GM23338 (cell line): ENCODE data around the gene YY1AP1. TPM values are rescaled to one million over a fixed set of nuclear protein-coding genes. Genes with fewer than 3 reads are reported as not detected.

ENCODE experiments used
- ATAC-seq: fragments of 200-7000 bp; cut with Tn5 transposase; 3 replicates; pipeline ENCODE4 v1.9.1; 2020
- DNase-seq: peaks from one replicate; pipeline ENCODE4 v3.0.0-alpha.2; 2015; ENCODE audit warnings: low spot score
- H2AFZ ChIP-seq: fragments of 200-600 bp; sonication (generic); 2 replicates; pipeline ENCODE4 v1.8.0; 2016; ENCODE audit warnings: antibody characterized with exemption, mild to moderate bottlenecking, moderate library complexity
- H3F3A ChIP-seq: fragments of 200-600 bp; sonication (generic); replicated peaks from 2 replicates; pipeline ENCODE4 v1.8.0; 2017; ENCODE audit warnings: antibody characterized with exemption, mixed run types, low read depth
- H3K27ac ChIP-seq: fragments of 200-600 bp; sonication (generic); 2 replicates; pipeline ENCODE4 v1.6.1; 2016; ENCODE audit warnings: low read depth
- H3K27me3 ChIP-seq: fragments of 200-600 bp; sonication (generic); 2 replicates; pipeline ENCODE4 v1.8.0; 2016; ENCODE audit warnings: mild to moderate bottlenecking, mixed run types, moderate library complexity; ENCODE audit not compliant: insufficient read depth
- H3K36me3 ChIP-seq: fragments of 200-600 bp; sonication (generic); 2 replicates; pipeline ENCODE4 v1.8.0; 2016; ENCODE audit warnings: mild to moderate bottlenecking; ENCODE audit not compliant: insufficient read depth
- H3K4me1 ChIP-seq: fragments of 200-600 bp; sonication (generic); 2 replicates; pipeline ENCODE4 v1.8.0; 2016; ENCODE audit warnings: mild to moderate bottlenecking, moderate library complexity; ENCODE audit not compliant: insufficient read depth
- H3K4me2 ChIP-seq: fragments of 200-600 bp; sonication (generic); 2 replicates; pipeline ENCODE4 v1.7.1; 2017; ENCODE audit warnings: mixed run types
- H3K4me3 ChIP-seq: fragments of 200-600 bp; sonication (generic); 2 replicates; pipeline ENCODE4 v1.6.1; 2016; ENCODE audit warnings: mixed run types
- H3K79me2 ChIP-seq: fragments of 200-600 bp; sonication (generic); replicated peaks from 2 replicates; pipeline ENCODE4 v1.8.0; 2017; ENCODE audit warnings: mild to moderate bottlenecking; ENCODE audit not compliant: insufficient read depth
- H3K9me2 ChIP-seq: fragments of 200-600 bp; sonication (generic); 2 replicates; pipeline ENCODE4 v1.8.0; 2017; ENCODE audit not compliant: insufficient read depth
- H4K20me1 ChIP-seq: fragments of 200-600 bp; sonication (generic); replicated peaks from 2 replicates; pipeline ENCODE4 v1.8.0; 2017; ENCODE audit warnings: mild to moderate bottlenecking; ENCODE audit not compliant: insufficient read depth
- H3K27ac Mint-ChIP-seq: 2 replicates; pipeline ENCODE4 v1.8.0; 2020; ENCODE audit warnings: inconsistent platforms, mild to moderate bottlenecking, moderate library complexity, mixed read lengths
- H3K27me3 Mint-ChIP-seq: 3 replicates; pipeline ENCODE4 v1.8.0; 2022; ENCODE audit warnings: low read depth, mild to moderate bottlenecking, moderate library complexity, mixed read lengths, inconsistent platforms; ENCODE audit not compliant: insufficient read depth, poor library complexity
- H3K36me3 Mint-ChIP-seq: 3 replicates; pipeline ENCODE4 v1.8.0; 2021; ENCODE audit warnings: low read depth, mild to moderate bottlenecking, inconsistent platforms, moderate library complexity, mixed read lengths
- H3K4me1 Mint-ChIP-seq: 3 replicates; pipeline ENCODE4 v1.8.0; 2020; ENCODE audit warnings: mild to moderate bottlenecking, inconsistent platforms, mixed read lengths
- H3K4me3 Mint-ChIP-seq: 3 replicates; pipeline ENCODE4 v1.8.0; 2021; ENCODE audit warnings: moderate library complexity, mild to moderate bottlenecking, inconsistent platforms, mixed read lengths
- H3K9me3 Mint-ChIP-seq: 3 replicates; pipeline ENCODE4 v1.8.0; 2020; ENCODE audit warnings: moderate library complexity, mild to moderate bottlenecking, inconsistent platforms, mixed read lengths
- CREB1 ChIP-seq: fragments of 250-450 bp; sonication (Bioruptor Pico); IDR thresholded peaks from 2 replicates; pipeline ENCODE4 v1.5.0; 2020; ENCODE audit warnings: low read depth, mild to moderate bottlenecking, moderate library complexity
- CTCF ChIP-seq, 2 experiments: fragments of 200-600 bp in 1 of 2; sonication (generic) in 1 of 2; conservative IDR thresholded peaks; 2 replicates each; pipeline versions ENCODE4 v1.5.1 to v1.6.1; 2016 to 2017; ENCODE audit warnings: antibody characterized with exemption in 2 of 2, low read depth in 2 of 2, mild to moderate bottlenecking in 2 of 2, moderate library complexity in 1 of 2
- ETS1 ChIP-seq: IDR thresholded peaks from 2 replicates; pipeline ENCODE4 v1.6.1; 2016; ENCODE audit warnings: antibody characterized with exemption
- EZH2 ChIP-seq: fragments of 200-600 bp; sonication (generic); IDR thresholded peaks from one replicate; pipeline ENCODE4 v1.8.0; 2017; ENCODE audit warnings: antibody characterized with exemption, mild to moderate bottlenecking, low read depth; ENCODE audit not compliant: unreplicated experiment
- JUNB ChIP-seq: IDR thresholded peaks from one replicate; pipeline ENCODE4 v1.6.1; 2016; ENCODE audit warnings: antibody characterized with exemption; ENCODE audit not compliant: unreplicated experiment
- NANOG ChIP-seq: IDR thresholded peaks from 2 replicates; pipeline ENCODE4 v1.6.1; 2016; ENCODE audit warnings: antibody characterized with exemption, borderline replicate concordance
- STAT1 ChIP-seq: IDR thresholded peaks from one replicate; pipeline ENCODE4 v1.6.1; 2016; ENCODE audit warnings: antibody characterized with exemption; ENCODE audit not compliant: unreplicated experiment
- ZNF114 ChIP-seq: fragments of 250-450 bp; sonication (Bioruptor Pico); IDR thresholded peaks from 2 replicates; pipeline ENCODE4 v1.5.0; 2020; ENCODE audit warnings: mild to moderate bottlenecking, moderate library complexity
- ZNF331 ChIP-seq: fragments of 250-450 bp; sonication (Bioruptor Pico); IDR thresholded peaks from 2 replicates; pipeline ENCODE4 v1.5.0; 2020; ENCODE audit warnings: low read depth, mild to moderate bottlenecking, moderate library complexity
- polyA plus RNA-seq: library from polyadenylated mRNA; unstranded; fragments of >200 nt; fragmentation: Nextera tagmentation; extraction: Ambion mirVana; gene quantifications from 2 replicates; pipeline ENCODE4 v1.2.1, GENCODE V29; 2016
- total RNA-seq: library from RNA; depleted of rRNA; stranded (reverse); fragments of >200 nt; shearing (Covaris generic); gene quantifications from 2 replicates; pipeline ENCODE4 v1.2.3, GENCODE V29; 2014
- TF ChIP-seq, protein P1 (sequence below): IDR thresholded peaks from one replicate; pipeline ENCODE4 v1.6.1; 2018; ENCODE audit warnings: antibody characterized with exemption; ENCODE audit not compliant: unreplicated experiment
- TF ChIP-seq, protein P2 (sequence below): fragments of 250-450 bp; sonication (Bioruptor Pico); IDR thresholded peaks from 2 replicates; pipeline ENCODE4 v1.5.0; 2020; ENCODE audit warnings: mild to moderate bottlenecking, moderate library complexity

YY1AP1 gene
- total and polyA plus RNA-seq, 2 experiments from 2014 or later = 21.2 to 66.5 TPM

- peaks cover 8% of the 10 kb centered on the region for H3F3A ChIP-seq
- H3K27me3 ChIP-seq = no peaks in the 10 kb centered on the region
- H4K20me1 ChIP-seq = no peaks in the 10 kb centered on the region
- H3K79me2 ChIP-seq = no peaks in the 10 kb centered on the region
- TF ChIP-seq, protein P1, sequence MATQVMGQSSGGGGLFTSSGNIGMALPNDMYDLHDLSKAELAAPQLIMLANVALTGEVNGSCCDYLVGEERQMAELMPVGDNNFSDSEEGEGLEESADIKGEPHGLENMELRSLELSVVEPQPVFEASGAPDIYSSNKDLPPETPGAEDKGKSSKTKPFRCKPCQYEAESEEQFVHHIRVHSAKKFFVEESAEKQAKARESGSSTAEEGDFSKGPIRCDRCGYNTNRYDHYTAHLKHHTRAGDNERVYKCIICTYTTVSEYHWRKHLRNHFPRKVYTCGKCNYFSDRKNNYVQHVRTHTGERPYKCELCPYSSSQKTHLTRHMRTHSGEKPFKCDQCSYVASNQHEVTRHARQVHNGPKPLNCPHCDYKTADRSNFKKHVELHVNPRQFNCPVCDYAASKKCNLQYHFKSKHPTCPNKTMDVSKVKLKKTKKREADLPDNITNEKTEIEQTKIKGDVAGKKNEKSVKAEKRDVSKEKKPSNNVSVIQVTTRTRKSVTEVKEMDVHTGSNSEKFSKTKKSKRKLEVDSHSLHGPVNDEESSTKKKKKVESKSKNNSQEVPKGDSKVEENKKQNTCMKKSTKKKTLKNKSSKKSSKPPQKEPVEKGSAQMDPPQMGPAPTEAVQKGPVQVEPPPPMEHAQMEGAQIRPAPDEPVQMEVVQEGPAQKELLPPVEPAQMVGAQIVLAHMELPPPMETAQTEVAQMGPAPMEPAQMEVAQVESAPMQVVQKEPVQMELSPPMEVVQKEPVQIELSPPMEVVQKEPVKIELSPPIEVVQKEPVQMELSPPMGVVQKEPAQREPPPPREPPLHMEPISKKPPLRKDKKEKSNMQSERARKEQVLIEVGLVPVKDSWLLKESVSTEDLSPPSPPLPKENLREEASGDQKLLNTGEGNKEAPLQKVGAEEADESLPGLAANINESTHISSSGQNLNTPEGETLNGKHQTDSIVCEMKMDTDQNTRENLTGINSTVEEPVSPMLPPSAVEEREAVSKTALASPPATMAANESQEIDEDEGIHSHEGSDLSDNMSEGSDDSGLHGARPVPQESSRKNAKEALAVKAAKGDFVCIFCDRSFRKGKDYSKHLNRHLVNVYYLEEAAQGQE = no peak
- TF ChIP-seq JUNB = no peak
- TF ChIP-seq STAT1 = no peak
- TF ChIP-seq, protein P2, sequence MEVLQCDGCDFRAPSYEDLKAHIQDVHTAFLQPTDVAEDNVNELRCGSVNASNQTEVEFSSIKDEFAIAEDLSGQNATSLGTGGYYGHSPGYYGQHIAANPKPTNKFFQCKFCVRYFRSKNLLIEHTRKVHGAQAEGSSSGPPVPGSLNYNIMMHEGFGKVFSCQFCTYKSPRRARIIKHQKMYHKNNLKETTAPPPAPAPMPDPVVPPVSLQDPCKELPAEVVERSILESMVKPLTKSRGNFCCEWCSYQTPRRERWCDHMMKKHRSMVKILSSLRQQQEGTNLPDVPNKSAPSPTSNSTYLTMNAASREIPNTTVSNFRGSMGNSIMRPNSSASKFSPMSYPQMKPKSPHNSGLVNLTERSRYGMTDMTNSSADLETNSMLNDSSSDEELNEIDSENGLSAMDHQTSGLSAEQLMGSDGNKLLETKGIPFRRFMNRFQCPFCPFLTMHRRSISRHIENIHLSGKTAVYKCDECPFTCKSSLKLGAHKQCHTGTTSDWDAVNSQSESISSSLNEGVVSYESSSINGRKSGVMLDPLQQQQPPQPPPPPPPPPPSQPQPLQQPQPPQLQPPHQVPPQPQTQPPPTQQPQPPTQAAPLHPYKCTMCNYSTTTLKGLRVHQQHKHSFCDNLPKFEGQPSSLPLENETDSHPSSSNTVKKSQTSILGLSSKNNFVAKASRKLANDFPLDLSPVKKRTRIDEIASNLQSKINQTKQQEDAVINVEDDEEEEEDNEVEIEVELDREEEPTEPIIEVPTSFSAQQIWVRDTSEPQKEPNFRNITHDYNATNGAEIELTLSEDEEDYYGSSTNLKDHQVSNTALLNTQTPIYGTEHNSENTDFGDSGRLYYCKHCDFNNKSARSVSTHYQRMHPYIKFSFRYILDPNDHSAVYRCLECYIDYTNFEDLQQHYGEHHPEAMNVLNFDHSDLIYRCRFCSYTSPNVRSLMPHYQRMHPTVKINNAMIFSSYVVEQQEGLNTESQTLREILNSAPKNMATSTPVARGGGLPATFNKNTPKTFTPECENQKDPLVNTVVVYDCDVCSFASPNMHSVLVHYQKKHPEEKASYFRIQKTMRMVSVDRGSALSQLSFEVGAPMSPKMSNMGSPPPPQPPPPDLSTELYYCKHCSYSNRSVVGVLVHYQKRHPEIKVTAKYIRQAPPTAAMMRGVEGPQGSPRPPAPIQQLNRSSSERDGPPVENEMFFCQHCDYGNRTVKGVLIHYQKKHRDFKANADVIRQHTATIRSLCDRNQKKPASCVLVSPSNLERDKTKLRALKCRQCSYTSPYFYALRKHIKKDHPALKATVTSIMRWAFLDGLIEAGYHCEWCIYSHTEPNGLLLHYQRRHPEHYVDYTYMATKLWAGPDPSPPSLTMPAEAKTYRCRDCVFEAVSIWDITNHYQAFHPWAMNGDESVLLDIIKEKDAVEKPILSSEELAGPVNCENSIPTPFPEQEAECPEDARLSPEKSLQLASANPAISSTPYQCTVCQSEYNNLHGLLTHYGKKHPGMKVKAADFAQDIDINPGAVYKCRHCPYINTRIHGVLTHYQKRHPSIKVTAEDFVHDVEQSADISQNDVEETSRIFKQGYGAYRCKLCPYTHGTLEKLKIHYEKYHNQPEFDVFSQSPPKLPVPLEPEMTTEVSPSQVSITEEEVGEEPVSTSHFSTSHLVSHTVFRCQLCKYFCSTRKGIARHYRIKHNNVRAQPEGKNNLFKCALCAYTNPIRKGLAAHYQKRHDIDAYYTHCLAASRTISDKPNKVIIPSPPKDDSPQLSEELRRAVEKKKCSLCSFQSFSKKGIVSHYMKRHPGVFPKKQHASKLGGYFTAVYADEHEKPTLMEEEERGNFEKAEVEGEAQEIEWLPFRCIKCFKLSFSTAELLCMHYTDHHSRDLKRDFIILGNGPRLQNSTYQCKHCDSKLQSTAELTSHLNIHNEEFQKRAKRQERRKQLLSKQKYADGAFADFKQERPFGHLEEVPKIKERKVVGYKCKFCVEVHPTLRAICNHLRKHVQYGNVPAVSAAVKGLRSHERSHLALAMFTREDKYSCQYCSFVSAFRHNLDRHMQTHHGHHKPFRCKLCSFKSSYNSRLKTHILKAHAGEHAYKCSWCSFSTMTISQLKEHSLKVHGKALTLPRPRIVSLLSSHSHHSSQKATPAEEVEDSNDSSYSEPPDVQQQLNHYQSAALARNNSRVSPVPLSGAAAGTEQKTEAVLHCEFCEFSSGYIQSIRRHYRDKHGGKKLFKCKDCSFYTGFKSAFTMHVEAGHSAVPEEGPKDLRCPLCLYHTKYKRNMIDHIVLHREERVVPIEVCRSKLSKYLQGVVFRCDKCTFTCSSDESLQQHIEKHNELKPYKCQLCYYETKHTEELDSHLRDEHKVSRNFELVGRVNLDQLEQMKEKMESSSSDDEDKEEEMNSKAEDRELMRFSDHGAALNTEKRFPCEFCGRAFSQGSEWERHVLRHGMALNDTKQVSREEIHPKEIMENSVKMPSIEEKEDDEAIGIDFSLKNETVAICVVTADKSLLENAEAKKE = no peak
- TF ChIP-seq EZH2 = no peak
- TF ChIP-seq ZNF114 (CRISPR knock-in tag) = no peak
- no peak for TF ChIP-seq CTCF (conservative IDR thresholded peaks at IDR 0.05; ENCODE audit: low read depth in 2 of 2)
- no peak for TF ChIP-seq NANOG
- TF ChIP-seq ETS1 = no peak
- no peak for TF ChIP-seq CREB1
- no peak for TF ChIP-seq ZNF331 (CRISPR knock-in tag)
- H3K36me3 Mint-ChIP-seq = peaks cover 42% of the 10 kb centered on the region
- peaks cover 6% of the 10 kb centered on the region for H3K27me3 Mint-ChIP-seq
- H3K27ac ChIP-seq = no peak overlapping the region
- H3K36me3 ChIP-seq = 0 out of 2 replicates have a peak, but pooled peaks cover 14% of the 10 kb centered on the region
- no peaks in the 10 kb centered on the region for H3K4me1 Mint-ChIP-seq
- DNase-seq (no peak), ATAC-seq (no peak)
- no peaks in the 10 kb centered on the region for H3K9me2 ChIP-seq
- H2AFZ ChIP-seq = no peak overlapping the region
- no peaks in the 10 kb centered on the region for H3K9me3 Mint-ChIP-seq
- no peak overlapping the region for H3K4me3 ChIP-seq
- no peak overlapping the region for H3K4me3 Mint-ChIP-seq
- H3K4me1 ChIP-seq = no peaks in the 10 kb centered on the region
- no peak overlapping the region for H3K4me2 ChIP-seq
- no peak overlapping the region for H3K27ac Mint-ChIP-seq
Measured at GRCh38 chr1:155725142-155725541, 36.6 kb upstream of the YY1AP1 start.
